GM11168 (cell line): ENCODE measurements around the gene IL1R2.
"Not testable (repeated sequence)": the region's sequence is repeated elsewhere in the genome, so short reads cannot be mapped to it uniquely, and the experiment has no call there.

Source experiments
- in situ Hi-C: fragments of 300-500 bp; cut with MboI; formaldehyde crosslinking; loops from one replicate; pipeline ENCODE4 v1.12.0; 2022; ENCODE audit warnings: low sequenced_read_pairs; ENCODE audit not compliant: unreplicated experiment

Gene IL1R2

GRCh38 chr2:102055346-102055990 lies 63.7 kb downstream of the IL1R2 start:
- in situ Hi-C loops: no loop called here

- in situ Hi-C loops: no loop called here
Measured at GRCh38 chr2:102056079-102056581, 64.4 kb downstream of the IL1R2 start.

DNA sequence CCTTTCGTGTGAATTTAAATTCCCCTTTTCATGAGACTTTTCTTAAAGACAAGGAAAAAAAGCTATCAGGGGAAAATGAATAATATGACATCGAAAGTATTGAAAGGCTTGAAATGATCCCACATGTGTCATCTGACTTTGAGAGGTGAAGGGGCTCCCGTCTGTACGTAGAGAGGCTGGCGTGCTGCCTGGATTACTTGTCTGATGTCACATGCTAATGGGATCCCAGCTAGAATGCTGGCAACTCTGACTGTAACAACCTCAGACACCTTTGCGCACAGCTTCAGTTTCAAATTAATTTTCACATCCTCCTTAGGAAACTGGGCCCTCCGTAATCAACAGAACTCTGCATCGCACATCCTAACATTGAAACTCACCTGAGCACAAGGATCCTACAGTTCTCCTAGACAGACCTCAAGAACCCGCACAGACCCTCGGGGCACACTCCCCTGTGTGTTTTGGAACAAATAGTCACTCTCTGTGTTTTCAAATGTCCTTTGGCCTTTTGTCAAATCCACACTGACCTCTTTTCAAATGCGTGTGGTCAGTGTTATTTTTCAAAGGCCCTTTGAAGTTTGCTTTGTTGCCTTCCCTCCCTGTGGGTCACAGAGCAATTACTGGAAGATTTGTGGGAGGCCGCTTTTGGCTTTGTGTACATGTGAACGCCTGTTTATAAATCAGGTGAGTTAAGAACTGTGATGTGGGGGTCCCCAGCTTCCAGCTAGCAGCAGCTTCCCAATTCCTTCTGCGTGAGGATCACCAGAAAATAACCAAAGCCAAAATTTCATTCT lies 65.9 kb downstream of the IL1R2 start:
- in situ Hi-C loops: no loop called here

GRCh38 chr2:102058293-102058833 lies 66.6 kb downstream of the IL1R2 start:
- in situ Hi-C loops: no loop called here

DNA sequence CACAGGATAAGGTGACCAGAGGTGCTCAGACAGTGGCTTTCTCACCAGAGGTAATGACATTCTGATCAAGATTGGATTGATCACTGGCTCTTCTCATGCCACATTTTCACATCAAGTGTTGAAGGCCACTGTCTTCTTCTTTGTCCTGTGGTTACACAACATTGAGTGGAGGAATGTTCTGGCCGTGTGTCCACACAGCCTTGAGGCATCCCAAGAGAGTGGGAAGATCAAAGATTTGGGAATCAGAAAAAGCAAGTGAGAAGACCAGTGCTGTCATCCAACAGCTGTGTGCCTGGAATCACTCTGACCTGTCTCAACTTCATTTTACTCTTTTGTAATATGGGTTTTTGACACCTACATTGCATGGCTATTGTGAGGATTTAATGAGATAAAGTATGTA lies 67.4 kb downstream of the IL1R2 start:
- in situ Hi-C loops: no loop called here

GRCh38 chr2:102060047-102060446 lies 68.3 kb downstream of the IL1R2 start:
- in situ Hi-C loops: no loop called here

GRCh38 chr2:102060792-102061191 lies 69.0 kb downstream of the IL1R2 start:
- in situ Hi-C loops: no loop called here

- in situ Hi-C loops: no loop called here
Measured at GRCh38 chr2:102061286-102061699, 69.5 kb downstream of the IL1R2 start.

- in situ Hi-C loops: no loop called here
Measured at GRCh38 chr2:102061962-102062795, 70.4 kb downstream of the IL1R2 start.

DNA sequence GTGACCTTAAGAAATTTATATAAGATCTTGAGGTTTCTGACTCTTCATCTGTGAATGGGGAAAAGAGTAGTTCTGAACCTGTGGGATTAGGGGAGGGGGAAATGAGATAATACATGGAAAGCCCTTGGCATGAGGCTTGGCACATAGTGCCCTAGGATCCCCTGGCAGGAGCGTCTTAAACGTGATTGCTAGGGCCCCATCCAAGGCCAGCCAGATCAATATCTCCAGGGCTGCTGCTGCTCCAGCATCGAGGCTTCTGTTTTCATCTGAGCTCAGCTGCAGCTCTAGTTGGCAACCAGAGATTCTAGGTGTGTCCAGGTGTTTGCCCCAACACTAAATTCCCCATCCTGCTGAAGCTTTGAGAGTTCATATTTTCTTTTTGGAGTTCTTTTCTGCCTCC lies 71.0 kb downstream of the IL1R2 start:
- in situ Hi-C loops: no loop called here

GRCh38 chr2:102063487-102063911 lies 71.7 kb downstream of the IL1R2 start:
- in situ Hi-C loops: no loop called here

GRCh38 chr2:102063941-102064678 lies 72.3 kb downstream of the IL1R2 start:
- in situ Hi-C loops: no loop called here

- in situ Hi-C loops: no loop called here
Measured at GRCh38 chr2:102064679-102065674, 73.2 kb downstream of the IL1R2 start.

DNA sequence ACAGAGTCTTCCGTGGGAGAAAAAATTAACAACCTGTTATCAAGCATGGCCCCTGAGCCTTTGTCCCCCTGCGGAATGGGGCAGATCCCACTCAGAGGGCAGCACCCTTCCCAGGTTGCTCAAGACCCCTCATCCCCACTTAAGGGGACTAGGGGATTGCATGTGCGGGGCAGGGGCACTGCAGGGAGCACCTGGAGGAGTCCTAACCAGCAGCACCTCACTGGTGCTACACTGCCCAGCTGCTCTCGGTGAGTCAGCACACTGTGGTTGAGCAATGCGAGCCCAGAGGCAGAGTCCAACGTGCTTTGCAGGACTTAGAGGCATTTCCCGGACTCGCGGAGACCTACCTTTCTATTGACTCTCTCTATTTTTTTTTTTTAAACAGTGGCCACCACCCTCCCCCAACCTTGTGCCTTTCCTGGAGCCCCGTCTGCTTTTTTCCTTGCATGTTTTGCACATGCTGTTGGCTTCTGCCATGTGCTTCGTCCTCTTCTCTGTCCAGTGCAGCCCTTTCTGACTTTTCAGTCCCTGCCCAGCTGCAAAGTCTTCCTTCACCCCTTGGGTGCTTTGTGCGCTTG lies 74.0 kb downstream of the IL1R2 start:
- in situ Hi-C loops: no loop called here

DNA sequence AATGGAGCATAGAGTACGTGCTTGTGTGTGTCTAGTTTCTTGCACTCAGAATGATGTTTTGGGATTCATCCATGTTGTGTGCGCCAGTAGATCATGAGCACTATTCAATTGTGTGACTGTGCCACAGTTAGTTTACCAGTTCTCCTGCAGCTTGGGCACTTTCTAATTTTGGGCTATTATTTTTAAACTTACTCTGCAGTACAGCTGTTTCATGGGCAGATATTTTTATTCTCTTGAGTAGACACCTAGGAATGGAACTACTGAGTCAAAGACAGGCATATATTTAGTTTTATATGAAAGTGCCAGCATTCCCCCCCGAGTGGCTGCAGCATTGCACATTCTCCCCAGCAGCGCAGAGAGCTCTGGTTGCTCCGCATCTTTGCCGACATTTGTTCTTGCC lies 74.8 kb downstream of the IL1R2 start:
- in situ Hi-C loops: no loop called here

GRCh38 chr2:102068126-102068525 lies 76.4 kb downstream of the IL1R2 start:
- in situ Hi-C loops: not testable (repeated sequence)

DNA sequence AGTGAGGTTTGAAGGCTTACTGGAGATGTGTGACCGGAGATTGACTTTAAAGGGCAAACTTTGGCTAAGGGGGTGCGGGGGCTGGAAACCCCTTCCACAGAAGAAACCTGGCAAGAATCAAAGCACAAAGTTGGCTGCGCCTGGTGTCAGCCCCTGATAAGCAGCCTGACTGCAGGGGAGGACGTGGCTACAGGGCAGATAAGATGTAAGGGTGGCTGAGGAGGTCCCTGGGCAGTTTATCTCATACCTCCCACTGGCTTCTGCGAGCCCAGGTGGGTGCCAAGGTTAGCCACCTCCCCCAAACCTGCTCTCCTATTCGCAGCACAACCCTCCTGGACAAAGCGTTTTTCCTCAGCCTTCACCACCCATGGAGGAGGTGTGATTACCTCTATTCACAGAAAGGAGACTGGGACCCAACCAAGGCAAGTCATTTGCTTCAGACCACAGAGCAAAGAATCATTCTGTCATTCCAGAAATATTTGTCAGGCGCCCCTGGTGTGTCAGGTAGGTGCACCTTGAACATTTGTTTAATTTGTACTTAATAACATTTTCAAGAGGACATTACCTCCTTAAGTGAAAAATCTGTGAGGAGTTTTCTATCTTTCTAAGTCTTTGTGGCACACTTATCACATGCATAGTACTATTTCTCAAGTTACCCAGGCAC lies 77.7 kb downstream of the IL1R2 start:
- in situ Hi-C loops: no loop called here
